Measurements from ENCODE around the gene C1orf87.

DNA sequence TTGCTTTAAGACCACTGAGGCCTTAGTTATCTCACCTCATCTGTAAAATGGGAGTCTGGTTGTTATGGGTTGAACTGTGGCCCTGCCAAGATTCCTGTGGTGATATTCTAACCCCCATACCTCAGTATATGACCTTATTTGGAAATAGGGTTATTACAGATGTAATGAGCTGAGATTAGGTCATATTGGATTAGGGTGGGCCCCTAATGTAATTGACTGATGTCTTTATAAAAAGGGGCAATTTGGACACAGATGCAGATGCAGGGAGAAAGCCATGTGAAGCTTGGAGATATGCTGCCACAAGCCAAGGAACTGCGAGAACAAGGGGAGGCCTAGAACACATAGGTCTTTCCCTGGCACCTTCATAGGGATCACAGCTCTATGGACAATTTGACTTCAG, 3.9 kb downstream of the C1orf87 start:
- TF ChIP-seq, protein P1, sequence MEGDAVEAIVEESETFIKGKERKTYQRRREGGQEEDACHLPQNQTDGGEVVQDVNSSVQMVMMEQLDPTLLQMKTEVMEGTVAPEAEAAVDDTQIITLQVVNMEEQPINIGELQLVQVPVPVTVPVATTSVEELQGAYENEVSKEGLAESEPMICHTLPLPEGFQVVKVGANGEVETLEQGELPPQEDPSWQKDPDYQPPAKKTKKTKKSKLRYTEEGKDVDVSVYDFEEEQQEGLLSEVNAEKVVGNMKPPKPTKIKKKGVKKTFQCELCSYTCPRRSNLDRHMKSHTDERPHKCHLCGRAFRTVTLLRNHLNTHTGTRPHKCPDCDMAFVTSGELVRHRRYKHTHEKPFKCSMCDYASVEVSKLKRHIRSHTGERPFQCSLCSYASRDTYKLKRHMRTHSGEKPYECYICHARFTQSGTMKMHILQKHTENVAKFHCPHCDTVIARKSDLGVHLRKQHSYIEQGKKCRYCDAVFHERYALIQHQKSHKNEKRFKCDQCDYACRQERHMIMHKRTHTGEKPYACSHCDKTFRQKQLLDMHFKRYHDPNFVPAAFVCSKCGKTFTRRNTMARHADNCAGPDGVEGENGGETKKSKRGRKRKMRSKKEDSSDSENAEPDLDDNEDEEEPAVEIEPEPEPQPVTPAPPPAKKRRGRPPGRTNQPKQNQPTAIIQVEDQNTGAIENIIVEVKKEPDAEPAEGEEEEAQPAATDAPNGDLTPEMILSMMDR (conservative IDR thresholded peaks at IDR 0.05; ENCODE audit: low read depth, low read length): no peak
- TF ChIP-seq EZH2 (IDR thresholded peaks at IDR 0.05; ENCODE audit: borderline replicate concordance, low read depth, low read length, poor library complexity, severe bottlenecking): no peak
